Nephron (organoid): Measurements from ENCODE around the gene TREX2.

ENCODE experiments used
- H3K27ac Mint-ChIP-seq, 3 experiments: 2 replicates each; pipeline ENCODE4 v1.8.0; 2020; ENCODE audit warnings: mixed read lengths in 3 of 3, mild to moderate bottlenecking in 2 of 3, moderate library complexity in 1 of 3
- H3K27me3 Mint-ChIP-seq: 2 replicates; pipeline ENCODE4 v1.8.0; 2021; ENCODE audit warnings: low read depth, mild to moderate bottlenecking, moderate library complexity, mixed read lengths
- H3K36me3 Mint-ChIP-seq: 2 replicates; pipeline ENCODE4 v1.8.0; 2020; ENCODE audit warnings: low read depth, mixed read lengths
- H3K4me1 Mint-ChIP-seq: 2 replicates; pipeline ENCODE4 v1.8.0; 2020; ENCODE audit warnings: mixed read lengths
- H3K4me3 Mint-ChIP-seq, 3 experiments: 2 replicates each; pipeline ENCODE4 v1.8.0; 2020; ENCODE audit warnings: mild to moderate bottlenecking in 3 of 3, mixed read lengths in 3 of 3, moderate library complexity in 2 of 3
- H3K9me3 Mint-ChIP-seq: 2 replicates; pipeline ENCODE4 v1.8.0; 2020; ENCODE audit warnings: mixed read lengths
- CTCF ChIP-seq, 3 experiments: fragments of 200-600 bp; sonication (generic); IDR thresholded peaks; one replicate each; pipeline ENCODE4 v1.5.0; 2021; ENCODE audit warnings: antibody characterized with exemption in 3 of 3; ENCODE audit not compliant: unreplicated experiment in 3 of 3

The TREX2 gene

GRCh38 chrX:153470411-153471363 lies 24.8 kb upstream of the TREX2 start, which contains the start of gene HAUS7:
HAUS7 (minus strand) TSS chrX:153470576; CDS start chrX:153470557, 19 bp downstream.
- Mint-ChIP-seq H3K9me3 (peaks cover 11% of the 10 kb centered on the region), H3K27me3 (no peaks in the 10 kb centered on the region), H3K27ac (peak within 1 kb of the TSS; percentile 86 to 93 (median 90)), H3K36me3 (peaks cover 3% of the 10 kb centered on the region), H3K4me3 (peak within 1 kb of the TSS; percentile 80 to 87 (median 87)), H3K4me1 (peaks cover 14% of the 10 kb centered on the region)
- TF ChIP-seq CTCF (IDR thresholded peaks at IDR 0.05; ENCODE audit: unreplicated experiment in 3 of 3), result peak; percentile 52 to 68 (median 59)

GRCh38 chrX:153469811-153470410 lies 24.1 kb upstream of the TREX2 start:
- Mint-ChIP-seq H3K4me3 (peak overlapping the region; percentile 80 to 87 (median 87)), H3K4me1 (peaks cover 9% of the 10 kb centered on the region)
- TF ChIP-seq CTCF (IDR thresholded peaks at IDR 0.05; ENCODE audit: unreplicated experiment in 3 of 3), result peak in 2 of 3 experiments; percentile 1 to 11

GRCh38 chrX:153468008-153468580 lies 22.2 kb upstream of the TREX2 start:
- Mint-ChIP-seq H3K4me3 (peak overlapping the region; percentile 61 to 66 (median 63)), H3K4me1 (peaks cover 5% of the 10 kb centered on the region), H3K9me3 (peaks cover 12% of the 10 kb centered on the region), H3K36me3 (peaks cover 3% of the 10 kb centered on the region), H3K27ac (no peak overlapping the region), H3K27me3 (no peaks in the 10 kb centered on the region)
- TF ChIP-seq CTCF (IDR thresholded peaks at IDR 0.05; ENCODE audit: unreplicated experiment in 3 of 3), result no peak

More at GRCh38 chrX:153469811-153470410, 24.1 kb upstream of the TREX2 start:
- Mint-ChIP-seq H3K27me3 (no peaks in the 10 kb centered on the region), H3K9me3 (peaks cover 8% of the 10 kb centered on the region), H3K27ac (no peak overlapping the region), H3K36me3 (peaks cover 3% of the 10 kb centered on the region)

- Mint-ChIP-seq H3K9me3 (peaks cover 12% of the 10 kb centered on the region), H3K27me3 (no peaks in the 10 kb centered on the region), H3K4me1 (no peaks in the 10 kb centered on the region), H3K4me3 (no peak overlapping the region), H3K36me3 (peaks cover 14% of the 10 kb centered on the region), H3K27ac (no peak overlapping the region)
- TF ChIP-seq CTCF (IDR thresholded peaks at IDR 0.05; ENCODE audit: unreplicated experiment in 3 of 3), result no peak
Observed at GRCh38 chrX:153465691-153466380, 20.0 kb upstream of the TREX2 start.

- Mint-ChIP-seq H3K9me3 (peaks cover 16% of the 10 kb centered on the region), H3K27ac (no peak overlapping the region), H3K4me1 (peaks cover 10% of the 10 kb centered on the region), H3K4me3 (no peak overlapping the region), H3K27me3 (no peaks in the 10 kb centered on the region), H3K36me3 (peaks cover 24% of the 10 kb centered on the region)
- no peak for TF ChIP-seq CTCF (IDR thresholded peaks at IDR 0.05; ENCODE audit: unreplicated experiment in 3 of 3)
Observed at GRCh38 chrX:153464116-153464515, 18.3 kb upstream of the TREX2 start.
